Activated CD4-positive, alpha-beta T cell treated with anti-CD3 and anti-CD28 coated beads, Interleukin-2, amount 10 ng/mL, durations not matched to agents 7 days and 5 days (primary cell): ENCODE measurements around the gene CHRND. TPM values are rescaled to one million over a fixed set of nuclear protein-coding genes. Genes with fewer than 3 reads are reported as not detected.
"Not testable (repeated sequence)": the region's sequence is repeated elsewhere in the genome, so short reads cannot be mapped to it uniquely, and the experiment has no call there.

Experiments used
- CTCF ChIA-PET: fragments of 350-600 bp; sonication (Branson Sonifier 250); formaldehyde crosslinking; loops from one replicate; lab custom pipeline; 2021; ENCODE audit warnings: antibody characterized with exemption; lab: Charles Lee
- POLR2A ChIA-PET: fragments of 350-600 bp; sonication (Branson Sonifier 250); formaldehyde crosslinking; loops from one replicate; lab custom pipeline; 2021; ENCODE audit warnings: antibody characterized with exemption; lab: Charles Lee
- DNase-seq: peaks from one replicate; pipeline ENCODE4 v3.0.0-alpha.2; 2020
- H3K27ac Mint-ChIP-seq: one replicate; pipeline ENCODE4 v1.8.0; 2021; ENCODE audit warnings: mild to moderate bottlenecking, moderate library complexity, mixed read lengths
- H3K27me3 Mint-ChIP-seq: one replicate; pipeline ENCODE4 v1.8.0; 2021; ENCODE audit warnings: mixed read lengths
- H3K36me3 Mint-ChIP-seq: one replicate; pipeline ENCODE4 v1.8.0; 2021; ENCODE audit warnings: low read depth, mixed read lengths
- H3K4me1 Mint-ChIP-seq: one replicate; pipeline ENCODE4 v1.8.0; 2021; ENCODE audit warnings: mixed read lengths
- H3K4me3 Mint-ChIP-seq: one replicate; pipeline ENCODE4 v1.8.0; 2021; ENCODE audit warnings: mild to moderate bottlenecking, moderate library complexity, mixed read lengths
- H3K9me3 Mint-ChIP-seq: one replicate; pipeline ENCODE4 v1.8.0; 2021; ENCODE audit warnings: mixed read lengths
- total RNA-seq, 2 experiments: library from RNA; stranded (reverse); gene quantifications; one replicate each; pipeline ENCODE4 v1.2.3, GENCODE V29; 2021

CHRND gene
- total RNA-seq, 2 experiments from 2014 or later, result not detected

- ChIA-PET POLR2A (no interaction called here), CTCF (interaction anchor here (1.4 to 1.5 kb wide), 2 partner anchors 11 to 718 kb away, joined by 3 to 8 read pairs; partner anchors contain the start of gene CHRNG)
- H3K27ac Mint-ChIP-seq, result peak overlapping the region; percentile 100
- DNase-seq, result no peak
- peaks cover 4% of the 10 kb centered on the region for H3K9me3 Mint-ChIP-seq
- peaks cover 68% of the 10 kb centered on the region for H3K4me1 Mint-ChIP-seq
- H3K27me3 Mint-ChIP-seq, result no peaks in the 10 kb centered on the region
- peak overlapping the region; percentile 99 for H3K4me3 Mint-ChIP-seq
- H3K36me3 Mint-ChIP-seq, result peaks cover 56% of the 10 kb centered on the region
Observed at GRCh38 chr2:232549655-232550353, 23.8 kb downstream of the CHRND start.

GRCh38 chr2:232550354-232551249 is 24.6 kb downstream of the CHRND start, which contains the start of the genes EIF4E2 and TIGD1:
Gene EIF4E2 (plus strand): TSS chr2:232550689. CDS start chr2:232550725, 36 bp downstream.
Gene TIGD1 (minus strand): TSS chr2:232550557. CDS start chr2:232549882, 675 bp downstream.
- Mint-ChIP-seq H3K27me3 (no peaks in the 10 kb centered on the region), H3K27ac (peak within 1 kb of the TSS; percentile 100), H3K4me1 (peaks cover 76% of the 10 kb centered on the region), H3K36me3 (peaks cover 59% of the 10 kb centered on the region), H3K4me3 (peak within 1 kb of the TSS; percentile 99), H3K9me3 (peaks cover 4% of the 10 kb centered on the region)
- POLR2A ChIA-PET, result no interaction called here
- CTCF ChIA-PET, result interaction anchor here (0.8 to 1.5 kb wide), 4 partner anchors 12 to 717 kb away, joined by 3 to 8 read pairs (median 3); partner anchors contain the start of genes CHRNG and PRSS56
- DNase-seq, result peak; percentile 92

GRCh38 chr2:232551250-232551638 is 25.3 kb downstream of the CHRND start:
- peaks cover 60% of the 10 kb centered on the region for H3K36me3 Mint-ChIP-seq
- no peaks in the 10 kb centered on the region for H3K27me3 Mint-ChIP-seq
- peaks cover 4% of the 10 kb centered on the region for H3K9me3 Mint-ChIP-seq
- peaks cover 75% of the 10 kb centered on the region for H3K4me1 Mint-ChIP-seq
- CTCF ChIA-PET, result interaction anchor here (0.8 to 1.5 kb wide), 4 partner anchors 12 to 716 kb away, joined by 3 to 8 read pairs (median 3); partner anchors contain the start of genes CHRNG and PRSS56
- POLR2A ChIA-PET, result no interaction called here
- peak overlapping the region; percentile 99 for H3K4me3 Mint-ChIP-seq
- DNase-seq, result no peak
- H3K27ac Mint-ChIP-seq, result peak overlapping the region; percentile 100

GRCh38 chr2:232551776-232552175 is 25.8 kb downstream of the CHRND start:
- POLR2A ChIA-PET, result no interaction called here
- CTCF ChIA-PET, result no interaction called here

GRCh38 chr2:232556426-232556825 is 30.5 kb downstream of the CHRND start:
- no peaks in the 10 kb centered on the region for H3K9me3 Mint-ChIP-seq
- POLR2A ChIA-PET, result no interaction called here
- DNase-seq, result no peak
- no peaks in the 10 kb centered on the region for H3K27me3 Mint-ChIP-seq
- no peak overlapping the region for H3K27ac Mint-ChIP-seq
- H3K4me3 Mint-ChIP-seq, result no peak overlapping the region
- H3K36me3 Mint-ChIP-seq, result peaks cover 64% of the 10 kb centered on the region
- CTCF ChIA-PET, result no interaction called here
- peaks cover 43% of the 10 kb centered on the region for H3K4me1 Mint-ChIP-seq

More at GRCh38 chr2:232551776-232552175, 25.8 kb downstream of the CHRND start:
- Mint-ChIP-seq H3K9me3 (peaks cover 4% of the 10 kb centered on the region), H3K27ac (peak overlapping the region; percentile 100), H3K36me3 (peaks cover 61% of the 10 kb centered on the region), H3K4me3 (peak overlapping the region; percentile 99), H3K27me3 (no peaks in the 10 kb centered on the region), H3K4me1 (peaks cover 73% of the 10 kb centered on the region)
- DNase-seq, result no peak

GRCh38 chr2:232562515-232563151 is 36.7 kb downstream of the CHRND start:
- ChIA-PET POLR2A (no interaction called here), CTCF (interaction anchor here (0.6 to 1.5 kb wide), 8 partner anchors 15 to 1262 kb away, joined by 3 to 4 read pairs (median 3); no protein-coding TSS in a partner anchor)
- no peaks in the 10 kb centered on the region for H3K9me3 Mint-ChIP-seq
- DNase-seq, result no peak
- H3K36me3 Mint-ChIP-seq, result peaks cover 58% of the 10 kb centered on the region
- H3K4me3 Mint-ChIP-seq, result no peak overlapping the region
- H3K4me1 Mint-ChIP-seq, result no peaks in the 10 kb centered on the region
- H3K27me3 Mint-ChIP-seq, result no peaks in the 10 kb centered on the region
- H3K27ac Mint-ChIP-seq, result no peak overlapping the region

- H3K4me3 Mint-ChIP-seq, result no peak overlapping the region
- ChIA-PET CTCF (interaction anchor here (0.8 to 1.3 kb wide), 4 partner anchors 14 to 42 kb away, joined by 3 to 4 read pairs (median 4); no protein-coding TSS in a partner anchor), POLR2A (no interaction called here)
- H3K27ac Mint-ChIP-seq, result no peak overlapping the region
- H3K27me3 Mint-ChIP-seq, result no peaks in the 10 kb centered on the region
- H3K36me3 Mint-ChIP-seq, result peaks cover 58% of the 10 kb centered on the region
- no peaks in the 10 kb centered on the region for H3K4me1 Mint-ChIP-seq
- DNase-seq, result no peak
- H3K9me3 Mint-ChIP-seq, result no peaks in the 10 kb centered on the region
Observed at GRCh38 chr2:232563580-232563979, 37.6 kb downstream of the CHRND start.

- Mint-ChIP-seq H3K4me1 (no peaks in the 10 kb centered on the region), H3K27me3 (no peaks in the 10 kb centered on the region), H3K27ac (no peak overlapping the region), H3K4me3 (no peak overlapping the region), H3K9me3 (no peaks in the 10 kb centered on the region), H3K36me3 (peaks cover 45% of the 10 kb centered on the region)
- ChIA-PET POLR2A (no interaction called here), CTCF (no interaction called here)
- DNase-seq, result no peak
Observed at GRCh38 chr2:232567721-232568120, 41.8 kb downstream of the CHRND start.

- H3K27ac Mint-ChIP-seq, result no peak overlapping the region
- no peak overlapping the region for H3K4me3 Mint-ChIP-seq
- H3K27me3 Mint-ChIP-seq, result no peaks in the 10 kb centered on the region
- POLR2A ChIA-PET, result no interaction called here
- no peak for DNase-seq
- CTCF ChIA-PET, result no interaction called here
- no peaks in the 10 kb centered on the region for H3K4me1 Mint-ChIP-seq
- H3K9me3 Mint-ChIP-seq, result no peaks in the 10 kb centered on the region
- H3K36me3 Mint-ChIP-seq, result peaks cover 41% of the 10 kb centered on the region
Observed at GRCh38 chr2:232568161-232568560, 42.2 kb downstream of the CHRND start.

- Mint-ChIP-seq H3K4me1 (no peaks in the 10 kb centered on the region), H3K4me3 (no peak overlapping the region), H3K27ac (peak overlapping the region; percentile 38), H3K36me3 (peaks cover 41% of the 10 kb centered on the region), H3K27me3 (no peaks in the 10 kb centered on the region), H3K9me3 (no peaks in the 10 kb centered on the region)
- ChIA-PET CTCF (no interaction called here), POLR2A (no interaction called here)
- DNase-seq, result no peak
Observed at GRCh38 chr2:232569541-232569940, 43.6 kb downstream of the CHRND start.

- H3K27ac Mint-ChIP-seq, H3K27me3 Mint-ChIP-seq, H3K4me3 Mint-ChIP-seq, H3K4me1 Mint-ChIP-seq, H3K9me3 Mint-ChIP-seq, POLR2A ChIA-PET, DNase-seq: not testable (repeated sequence)
- peaks cover 34% of the 10 kb centered on the region for H3K36me3 Mint-ChIP-seq
- CTCF ChIA-PET, result interaction anchor here (1.0 to 1.7 kb wide), 4 partner anchors 10 to 35 kb away, joined by 3 read pairs; no protein-coding TSS in a partner anchor
Observed at GRCh38 chr2:232570481-232570880, 44.5 kb downstream of the CHRND start.

- Mint-ChIP-seq H3K36me3 (peaks cover 32% of the 10 kb centered on the region), H3K27ac (no peak overlapping the region), H3K27me3 (no peaks in the 10 kb centered on the region), H3K9me3 (no peaks in the 10 kb centered on the region), H3K4me1 (no peaks in the 10 kb centered on the region), H3K4me3 (no peak overlapping the region)
- ChIA-PET CTCF (interaction anchor here (1.0 to 1.7 kb wide), 4 partner anchors 10 to 34 kb away, joined by 3 read pairs; no protein-coding TSS in a partner anchor), POLR2A (no interaction called here)
- DNase-seq, result no peak
Observed at GRCh38 chr2:232571026-232571474, 45.1 kb downstream of the CHRND start.
